Left lobe of liver (tissue), 2 donors: ENCODE results near the gene CCDC149. TPM values are rescaled to one million over a fixed set of nuclear protein-coding genes. Genes with fewer than 3 reads are reported as not detected.
"Not testable (repeated sequence)": the region's sequence is repeated elsewhere in the genome, so short reads cannot be mapped to it uniquely, and the experiment has no call there.

Source experiments
- ATAC-seq: fragments of 200-7000 bp; cut with Tn5 transposase; one replicate; pipeline ENCODE4 v1.9.1; 2020; ENCODE audit warnings: mild to moderate bottlenecking, moderate library complexity
- DNase-seq: peaks from one replicate; pipeline ENCODE4 v3.0.0-alpha.2; 2020; ENCODE audit warnings: low spot score
- total RNA-seq: library from RNA; stranded (reverse); gene quantifications from one replicate; pipeline ENCODE4 v1.2.1, GENCODE V29; 2021
- donor health status: DM: no; HTN: no; CAD: no; lungs with moderate emphysema.
- donor health status: DM: no; HTN: yes; CAD: no.

The CCDC149 gene
- total RNA-seq, 1 donor from 2014 or later = 5.5 TPM

DNA sequence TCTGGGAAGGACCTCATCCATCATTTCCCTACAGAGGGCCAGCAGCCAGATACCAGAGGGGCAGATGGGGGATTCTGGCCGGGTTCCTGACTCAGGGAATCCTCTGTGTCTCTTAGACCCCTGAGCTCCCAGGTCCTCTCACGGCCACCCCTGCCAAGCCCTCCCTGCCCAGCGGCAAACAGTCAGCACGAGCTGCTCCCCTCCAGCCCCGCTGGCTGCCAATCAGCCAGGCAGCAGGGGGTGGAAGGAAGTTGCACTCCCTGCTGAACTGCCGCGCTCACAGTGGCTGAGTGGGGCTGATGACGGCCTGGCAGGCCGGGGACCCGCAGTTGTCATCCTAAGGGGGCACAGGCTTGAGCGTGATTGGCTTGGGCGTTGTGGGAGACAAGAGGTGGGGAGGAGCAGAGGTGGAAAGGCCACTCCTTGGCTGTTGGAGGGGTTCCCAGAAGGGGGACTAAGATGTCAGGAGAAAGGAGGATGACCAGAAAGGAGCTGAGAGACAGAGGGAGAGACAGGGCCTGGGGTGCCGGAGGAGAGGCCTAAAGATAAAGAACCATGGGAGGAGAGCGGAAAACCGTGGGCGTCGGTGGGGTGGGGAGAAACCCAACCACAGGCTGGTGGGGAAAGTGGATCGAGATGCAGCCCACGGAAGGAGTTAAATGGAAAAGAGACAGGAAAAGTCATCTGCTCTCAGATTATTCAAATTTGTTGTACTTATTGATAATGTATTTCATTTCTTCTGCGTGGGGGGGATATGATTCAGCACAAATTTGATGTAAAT lies 4.4 kb upstream of the CCDC149 start:
- DNase-seq = no peak
- no peak for ATAC-seq

DNA sequence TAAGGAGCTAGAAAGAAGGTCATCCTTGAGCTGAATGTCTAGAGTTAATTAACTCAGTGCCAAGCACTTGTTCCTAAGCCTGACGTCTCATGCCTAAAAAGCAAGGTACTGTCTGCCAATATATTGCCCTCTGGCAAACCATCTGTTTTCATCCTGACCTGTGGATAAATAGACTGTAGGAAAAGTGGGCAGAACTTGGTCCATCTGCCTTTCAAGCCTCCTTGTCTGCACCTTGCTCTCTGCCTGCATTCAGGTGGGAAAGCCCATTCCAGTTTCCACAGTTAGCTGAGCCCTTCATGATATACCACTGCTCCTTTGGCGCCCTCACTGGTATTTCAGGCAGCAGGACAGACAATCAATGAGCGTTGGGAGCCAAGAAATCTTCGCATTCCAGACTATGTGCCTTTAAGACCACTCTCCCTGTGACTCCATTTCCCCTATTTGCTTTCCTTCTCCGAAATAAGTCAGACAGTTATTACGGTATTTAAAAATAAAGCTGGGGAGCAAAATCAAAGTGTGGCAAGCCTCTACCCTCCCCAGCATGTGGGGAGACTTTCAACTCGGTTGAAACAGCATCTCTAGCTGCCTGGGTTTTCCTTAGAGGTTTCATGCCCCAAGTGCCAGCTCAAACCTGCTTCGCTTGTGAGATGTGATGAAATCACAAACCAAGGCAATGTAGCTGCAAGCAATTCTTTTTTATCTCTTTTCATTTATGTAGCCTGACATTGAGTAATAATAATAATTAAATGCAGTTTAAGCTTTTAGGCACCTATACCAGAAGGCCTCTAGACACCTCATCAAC lies 2.5 kb upstream of the CCDC149 start:
- ATAC-seq (no peak), DNase-seq (no peak)

DNA sequence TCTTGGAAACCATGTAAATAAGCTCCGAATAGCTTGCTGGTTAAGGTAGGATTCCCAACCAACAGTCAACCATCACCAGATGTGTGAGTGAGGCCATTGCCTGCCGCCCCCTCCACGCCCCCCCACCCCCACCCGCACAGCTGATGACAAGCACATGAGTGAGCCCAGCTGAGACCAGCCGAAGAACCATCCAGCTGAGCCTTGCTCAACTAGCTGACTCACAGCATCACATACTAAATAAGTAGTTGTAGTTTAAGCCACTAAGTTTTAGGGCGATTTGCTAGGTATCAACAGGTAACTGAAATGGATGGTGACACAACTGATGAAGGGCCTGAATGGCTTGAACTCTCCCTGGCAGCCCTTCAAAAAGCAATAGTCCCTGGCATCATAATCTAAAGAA lies 1.6 kb upstream of the CCDC149 start:
- ATAC-seq (no peak), DNase-seq (no peak)

DNA sequence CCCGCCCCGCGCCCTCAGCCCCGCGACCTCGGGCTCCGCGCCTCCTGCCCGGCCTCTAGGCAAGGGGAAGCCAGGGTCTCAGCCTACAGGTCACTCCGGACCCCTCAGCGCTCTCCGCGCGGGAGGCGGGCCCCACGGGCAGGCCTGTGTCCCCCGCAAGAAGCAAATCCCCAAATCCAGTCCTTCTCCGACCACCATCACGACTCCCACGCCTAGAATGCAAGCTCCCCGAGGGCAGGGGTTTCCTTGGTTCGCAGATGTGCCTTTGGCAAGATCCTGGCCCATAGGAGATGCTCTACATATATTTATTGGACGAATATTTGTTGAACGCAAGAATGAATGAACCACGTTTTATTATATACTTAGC lies 260 bp upstream of the CCDC149 start:
- ATAC-seq (no peak), DNase-seq (no peak)

DNA sequence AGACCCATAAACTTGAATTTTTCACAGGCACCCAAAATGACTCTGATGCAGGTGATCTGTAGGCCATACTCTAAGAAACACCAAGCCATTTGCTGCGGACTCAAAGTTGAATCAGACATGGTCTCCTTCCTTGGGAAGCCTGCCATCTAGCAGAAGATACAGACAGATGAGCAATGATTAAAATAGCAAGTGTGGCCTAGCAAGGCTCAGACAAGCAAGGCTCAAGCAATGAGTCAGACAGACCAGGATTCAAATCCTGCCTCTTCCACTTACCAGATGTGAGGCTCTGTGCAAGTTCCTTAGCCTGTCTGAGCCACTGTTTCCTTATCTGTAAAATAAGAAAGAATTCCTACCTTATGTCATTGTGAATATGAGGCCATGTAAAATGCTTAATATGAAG lies 2.3 kb downstream of the CCDC149 start:
- no peak for ATAC-seq
- no peak for DNase-seq

DNA sequence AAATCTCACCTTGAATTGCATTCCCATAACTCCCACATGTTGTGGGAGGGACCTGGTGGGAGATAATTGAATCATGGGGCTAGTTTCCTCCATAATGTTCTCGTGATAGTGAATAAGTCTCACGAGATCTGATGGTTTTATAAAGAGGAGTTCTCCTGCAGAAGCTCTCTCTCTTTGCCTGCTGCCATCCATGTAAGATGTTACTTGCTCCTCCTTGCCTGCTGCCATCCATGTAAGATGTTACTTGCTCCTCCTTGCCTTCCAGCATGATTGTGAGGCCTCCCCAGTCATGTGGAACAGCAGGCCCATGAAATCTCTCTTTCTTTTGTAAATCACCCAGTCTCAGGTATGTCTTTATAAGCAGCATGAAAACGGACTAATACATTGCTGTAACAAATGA lies 3.2 kb downstream of the CCDC149 start:
- not testable (repeated sequence) for DNase-seq, ATAC-seq

DNA sequence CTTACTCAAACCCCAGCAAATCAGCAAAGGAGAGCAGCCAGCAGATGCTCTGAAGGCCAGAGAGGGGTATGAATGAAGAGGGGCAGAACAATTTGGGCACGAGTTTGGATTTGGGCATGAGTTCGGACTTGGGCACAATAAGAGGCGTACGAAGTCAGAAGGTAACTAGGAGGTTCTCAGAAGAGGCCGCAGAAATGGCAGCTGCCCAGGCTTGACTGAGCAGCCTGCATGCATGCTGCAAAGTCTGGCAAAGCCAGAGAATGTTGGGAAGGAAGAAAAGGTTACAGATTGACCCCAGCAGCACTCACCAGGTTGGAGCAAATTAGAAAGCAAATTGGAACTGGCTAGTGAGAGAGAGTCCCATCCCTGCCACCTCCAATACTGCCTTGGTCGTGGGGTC lies 15.2 kb downstream of the CCDC149 start:
- ATAC-seq (no peak), DNase-seq (no peak)

DNA sequence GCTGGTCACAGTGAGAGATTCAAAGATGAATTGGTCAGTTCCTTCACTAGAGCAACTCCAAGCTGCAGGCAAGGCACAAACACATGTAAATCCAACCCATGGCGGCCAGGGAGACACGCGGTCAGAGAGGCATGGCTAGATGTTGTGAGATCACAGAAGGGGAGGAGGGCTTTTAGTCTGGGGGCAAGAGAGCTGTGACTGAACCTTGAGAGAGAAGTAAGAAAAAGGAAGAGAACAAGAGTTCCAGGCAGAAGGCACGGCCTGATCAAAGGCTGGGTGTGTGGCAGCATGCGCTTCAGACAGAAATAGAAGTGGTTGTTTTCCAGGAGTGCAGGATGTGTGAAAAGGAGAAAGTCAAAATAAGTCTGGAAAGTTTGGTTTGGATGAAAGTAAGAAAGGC lies 15.9 kb downstream of the CCDC149 start:
- DNase-seq (no peak), ATAC-seq (no peak)

DNA sequence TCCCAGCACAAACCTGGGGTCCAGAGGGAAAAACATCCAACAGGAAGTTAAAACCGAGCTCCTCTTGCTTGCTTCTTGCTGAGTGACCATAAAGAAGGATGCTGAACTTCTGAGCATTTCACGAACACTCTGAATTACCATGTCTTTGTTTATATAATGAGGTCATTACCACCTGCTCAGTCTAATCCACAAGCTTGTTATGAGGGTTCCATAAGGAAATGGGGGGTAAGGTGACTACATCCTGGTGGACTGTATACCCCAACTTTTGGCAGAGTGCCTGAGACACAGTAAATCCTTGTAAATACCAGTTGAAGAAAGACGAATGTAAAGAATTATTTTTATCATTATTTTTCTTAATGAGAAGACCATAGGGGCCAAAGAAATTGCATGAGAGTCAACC lies 16.8 kb downstream of the CCDC149 start:
- ATAC-seq (no peak), DNase-seq (no peak)

DNA sequence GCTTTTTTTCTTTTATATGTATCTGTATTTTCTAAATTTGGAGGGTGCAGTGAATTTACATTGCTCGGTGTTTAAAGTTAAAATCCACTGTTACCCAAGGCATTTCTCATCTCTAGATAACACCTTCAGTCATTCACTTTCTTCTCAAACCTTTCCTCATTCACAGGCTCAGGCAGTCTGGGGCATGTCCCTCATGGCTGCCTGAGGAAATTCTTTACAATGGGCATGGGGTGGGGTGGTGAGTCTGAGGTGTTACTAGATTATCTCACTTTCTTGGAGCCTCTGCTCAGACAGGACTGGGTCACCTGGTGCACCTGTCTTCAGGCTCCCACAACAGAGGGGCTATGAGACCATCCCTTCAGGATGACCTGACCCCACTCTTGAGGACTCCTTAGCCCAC lies 17.4 kb downstream of the CCDC149 start:
- ATAC-seq (no peak), DNase-seq (no peak)

DNA sequence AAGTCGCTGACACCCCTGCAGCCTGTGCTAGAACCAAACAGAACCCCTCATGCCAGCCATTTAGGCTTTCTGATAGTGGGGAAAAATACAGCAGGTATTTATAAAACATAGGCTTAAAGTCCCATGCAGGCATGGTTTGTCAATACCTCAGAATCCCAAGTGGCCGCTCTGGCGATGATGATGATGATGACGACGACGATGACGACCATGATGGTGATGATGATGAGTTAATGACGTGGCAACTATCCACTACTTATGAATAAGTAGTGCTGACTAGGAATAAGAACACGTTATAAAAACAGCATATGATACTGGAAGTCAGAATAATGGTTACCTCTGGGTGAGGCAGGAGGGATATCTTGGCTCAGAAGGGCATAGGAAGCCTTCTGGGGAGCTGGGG lies 18.0 kb downstream of the CCDC149 start:
- DNase-seq = no peak
- no peak for ATAC-seq

DNA sequence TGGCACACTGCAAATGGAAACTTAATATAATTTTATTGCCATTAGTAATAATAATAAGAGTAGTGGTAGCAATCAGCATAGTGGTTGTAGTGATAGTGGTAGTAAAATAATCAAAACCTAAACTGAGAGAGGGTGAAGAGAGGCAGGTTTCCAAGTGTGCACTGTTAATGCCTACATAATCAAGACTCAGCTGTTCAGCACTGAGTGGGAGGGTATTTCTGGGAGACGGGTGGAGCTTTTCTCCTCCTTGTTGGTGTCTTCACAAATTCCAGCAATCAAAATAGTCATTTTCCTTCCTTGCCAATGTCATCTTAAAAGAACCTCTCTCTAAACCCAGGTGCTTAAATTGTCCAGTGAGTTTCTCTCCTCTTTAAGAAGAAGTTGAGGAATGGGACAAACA lies 18.6 kb downstream of the CCDC149 start:
- DNase-seq = no peak
- ATAC-seq = no peak

DNA sequence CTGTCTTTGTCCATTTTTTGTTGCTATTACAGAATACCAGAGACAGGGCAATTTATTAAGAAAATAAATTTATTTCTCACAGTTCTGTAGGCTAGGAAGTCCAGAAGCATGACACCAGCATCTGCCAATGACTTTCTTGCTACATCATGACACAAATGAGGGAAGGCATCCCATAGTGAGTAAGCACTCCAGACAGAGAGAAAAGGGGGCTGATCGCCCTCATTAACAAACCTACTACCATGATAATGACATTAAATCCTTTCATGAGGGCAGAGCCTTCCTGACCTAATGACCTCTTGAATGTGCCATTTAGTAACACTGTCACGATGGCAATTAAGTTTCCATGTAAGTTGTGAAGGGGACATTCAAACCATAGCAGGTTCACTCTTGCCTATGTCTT lies 20.1 kb downstream of the CCDC149 start:
- ATAC-seq = no peak
- no peak for DNase-seq

DNA sequence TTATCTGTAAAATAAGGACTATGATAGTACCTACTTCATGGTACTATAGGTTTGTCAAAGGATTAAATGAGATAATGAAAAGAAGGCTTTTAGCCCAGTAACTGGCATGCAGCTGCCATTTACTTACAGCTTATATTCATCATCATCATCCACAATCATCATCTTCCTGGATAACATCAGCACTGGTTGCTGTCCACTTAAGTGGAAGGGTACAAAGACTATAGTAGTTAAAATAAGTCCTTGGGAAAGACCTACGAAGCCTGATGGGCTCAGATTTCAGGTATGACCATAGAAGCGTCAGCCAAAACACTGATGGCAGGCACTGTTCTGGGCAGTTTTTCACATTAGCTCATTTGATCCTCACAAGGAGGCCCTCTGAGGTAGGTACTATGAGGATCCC lies 20.6 kb downstream of the CCDC149 start:
- no peak for ATAC-seq
- no peak for DNase-seq

DNA sequence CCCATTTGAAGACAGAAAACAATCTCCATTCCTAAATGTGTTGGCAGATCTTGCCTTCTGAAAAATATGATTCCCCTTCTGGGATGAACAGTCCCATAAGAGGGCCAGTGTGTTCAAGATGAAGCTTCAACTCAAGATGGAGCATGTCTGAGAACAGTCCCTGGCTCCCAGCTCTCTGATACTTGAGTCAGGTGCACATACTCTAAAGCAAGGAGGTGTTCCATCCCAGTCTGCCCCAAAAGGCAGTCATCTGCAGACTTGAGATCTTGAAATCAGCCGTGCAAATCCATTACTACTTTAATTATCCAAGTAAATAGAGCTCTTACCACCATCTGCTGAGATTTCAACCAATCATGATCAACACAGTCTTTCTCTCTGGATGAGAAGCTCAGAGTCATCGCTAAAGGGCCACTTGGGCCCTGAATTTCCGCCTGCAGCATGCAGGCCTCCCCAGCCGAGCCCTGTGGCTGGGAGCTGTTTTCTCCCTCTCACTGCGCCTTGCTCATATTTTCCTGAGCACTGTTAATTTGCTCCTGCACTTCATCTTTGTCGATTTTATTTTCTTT lies 22.2 kb downstream of the CCDC149 start:
- DNase-seq = no peak
- no peak for ATAC-seq

DNA sequence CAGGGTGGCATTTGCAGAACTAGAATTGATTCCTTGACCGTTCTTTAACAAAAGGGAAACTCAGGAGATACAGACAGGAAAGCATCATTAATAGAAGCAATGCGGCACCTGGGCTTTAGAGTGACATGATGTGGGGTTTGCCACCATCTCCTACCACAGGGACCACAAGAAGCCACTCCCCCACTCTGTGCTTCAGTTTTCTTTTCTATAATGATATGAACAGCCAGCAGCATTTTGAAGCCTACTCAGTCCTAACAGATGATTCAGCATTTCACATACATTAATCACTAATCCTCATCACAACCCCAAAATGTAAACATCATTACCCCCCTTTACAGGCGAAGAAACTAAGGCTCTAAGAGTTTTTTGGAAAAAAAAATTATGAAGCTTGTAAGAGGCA lies 22.9 kb downstream of the CCDC149 start:
- ATAC-seq (no peak), DNase-seq (no peak)

DNA sequence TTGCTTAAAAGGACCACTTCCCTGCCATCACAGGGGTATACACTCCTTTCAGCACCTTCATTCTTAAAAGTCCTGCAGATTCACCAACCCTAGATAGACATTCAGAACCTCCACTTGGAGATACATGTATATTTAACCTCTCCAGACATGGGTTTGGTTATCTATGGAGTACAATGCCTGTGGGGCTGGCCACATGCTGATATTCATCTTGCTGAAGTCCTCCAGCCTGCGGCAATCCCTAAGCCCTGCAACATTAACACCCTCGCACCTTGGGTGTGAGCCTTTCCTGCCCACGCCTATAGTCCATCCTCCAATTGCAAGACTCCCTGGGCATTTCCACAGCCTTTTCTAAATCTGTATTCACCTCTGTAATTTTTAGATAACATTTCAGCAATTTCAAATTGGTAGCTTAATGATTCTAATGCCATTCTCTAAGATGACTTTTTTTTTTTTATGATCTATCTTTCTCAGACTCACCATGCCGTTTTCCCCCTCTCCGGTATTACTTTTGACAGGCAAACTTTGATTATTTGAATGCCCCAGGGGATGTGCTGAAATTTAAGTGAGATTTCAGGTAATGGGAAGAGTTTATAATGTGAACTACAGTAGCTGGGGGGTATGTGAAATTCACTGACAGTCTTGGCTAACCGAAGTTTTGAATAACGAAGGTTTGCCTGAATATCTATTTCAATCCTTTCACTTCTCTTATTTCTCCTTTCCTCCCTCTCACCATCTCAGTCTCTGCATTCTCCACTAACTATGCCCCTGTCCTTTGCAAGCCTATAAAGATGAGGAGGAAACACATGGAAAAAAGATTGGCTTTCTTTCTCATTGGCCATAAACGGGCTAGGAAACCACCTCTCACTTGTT lies 24.1 kb downstream of the CCDC149 start:
- ATAC-seq = no peak
- DNase-seq = no peak

DNA sequence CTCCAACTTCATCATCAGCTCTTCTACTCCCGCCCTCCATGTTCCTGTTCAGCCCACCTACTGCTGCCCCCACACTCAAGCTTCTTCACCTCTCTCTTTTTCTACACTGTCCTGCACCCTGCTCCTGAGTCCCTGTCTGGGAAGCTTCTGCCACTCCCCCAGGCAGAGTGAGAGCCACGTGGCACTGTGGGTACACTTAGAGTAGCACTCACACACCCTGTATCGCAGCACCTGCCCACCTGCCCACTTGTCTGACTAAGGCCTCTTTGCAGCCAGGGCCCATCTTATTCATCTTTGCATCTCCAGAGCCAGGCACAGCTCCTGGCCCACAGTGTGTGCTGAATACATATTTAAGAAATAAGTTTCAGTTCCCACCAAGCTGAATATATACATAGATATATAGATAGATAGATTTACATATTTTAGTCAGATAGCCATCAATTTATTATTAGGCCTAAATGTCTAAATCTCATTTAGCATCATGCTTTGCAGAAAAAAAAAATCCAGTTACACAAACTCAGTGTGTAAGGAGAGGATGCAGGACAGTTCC lies 24.9 kb downstream of the CCDC149 start:
- DNase-seq (no peak), ATAC-seq (no peak)

DNA sequence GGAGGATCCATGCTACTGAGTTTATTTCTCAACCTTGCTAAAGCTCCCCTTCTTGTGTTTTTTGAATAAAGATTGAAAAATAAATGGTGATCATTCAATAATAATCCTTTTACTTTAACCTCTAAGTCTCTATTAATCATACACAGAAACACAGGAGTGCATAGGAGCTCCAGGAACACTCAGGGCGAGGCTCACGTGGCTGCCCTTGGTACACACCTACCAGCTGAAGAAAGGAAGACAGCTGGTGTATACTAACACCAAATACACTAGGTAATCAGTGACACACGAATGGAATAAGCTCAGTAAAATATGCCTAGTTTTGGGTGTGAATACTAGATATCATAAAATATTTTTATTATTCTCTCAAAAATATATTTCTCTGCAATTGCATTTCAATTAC lies 26.2 kb downstream of the CCDC149 start:
- DNase-seq (no peak), ATAC-seq (no peak)

DNA sequence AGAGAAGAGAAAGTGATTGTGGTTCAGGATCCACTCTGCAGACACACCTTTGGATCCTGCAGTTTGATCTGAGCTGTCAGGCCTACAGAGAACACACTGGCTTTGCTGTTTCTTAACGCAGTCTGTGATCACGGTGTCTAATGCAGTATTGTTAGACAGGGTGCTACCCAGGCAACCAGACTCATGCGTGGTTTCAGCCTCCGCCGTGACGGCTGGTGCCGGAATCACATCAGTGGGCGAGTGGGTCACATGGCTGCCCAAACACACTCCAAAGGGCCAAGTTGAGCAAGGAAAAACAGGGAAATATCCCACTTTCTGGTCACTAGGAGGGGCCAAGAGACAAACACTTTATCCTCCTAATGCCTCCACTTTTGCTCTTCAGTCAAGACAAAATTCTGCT lies 27.5 kb downstream of the CCDC149 start:
- no peak for DNase-seq
- ATAC-seq = no peak

DNA sequence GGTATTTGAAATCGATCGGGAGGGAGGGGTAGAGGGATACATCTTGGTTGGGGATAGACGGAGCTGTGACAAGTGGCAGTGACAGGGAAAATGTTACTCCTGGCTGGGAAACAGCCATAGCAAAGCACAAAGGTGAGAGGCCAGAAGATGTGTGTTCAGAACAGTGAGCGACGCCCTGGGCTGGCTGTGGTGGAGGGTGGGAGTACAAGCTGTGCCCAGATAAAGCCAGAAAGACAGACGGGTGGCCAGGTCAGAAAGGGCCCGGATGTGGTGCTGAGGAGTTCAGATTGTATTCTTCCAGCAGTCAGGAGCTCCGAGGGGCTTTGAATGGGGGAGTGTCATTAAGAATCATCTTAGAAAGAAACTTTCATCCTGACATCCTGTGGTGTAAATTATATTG lies 27.9 kb downstream of the CCDC149 start:
- ATAC-seq (no peak), DNase-seq (no peak)
